Gastroesophageal sphincter (tissue), 3 donors: ENCODE measurements around the gene TMEM37.

Experiments used
- EP300 ChIP-seq: sonication (generic); formaldehyde crosslinking; IDR thresholded peaks from one replicate; pipeline ENCODE4 v1.6.1; 2017; ENCODE audit warnings: antibody characterized with exemption, mild to moderate bottlenecking
- POLR2A ChIP-seq, 2 donors: fragments of 450-650 bp; IDR thresholded peaks; one replicate each; pipeline ENCODE4 v1.6.1; 2017; ENCODE audit warnings: antibody characterized with exemption in 2 of 2, mild to moderate bottlenecking in 2 of 2, moderate library complexity in 1 of 2
- TF ChIP-seq, protein P1 (sequence below), 4 experiments: fragments of 200-600 bp in 2 of 4; fragments of 450-650 bp in 2 of 4; sonication (generic) in 1 of 4; IDR thresholded peaks; one replicate each; pipeline ENCODE4 v1.5.1; 2017 to 2019; ENCODE audit warnings: antibody characterized with exemption in 4 of 4, mild to moderate bottlenecking in 2 of 4, moderate library complexity in 2 of 4

DNA sequence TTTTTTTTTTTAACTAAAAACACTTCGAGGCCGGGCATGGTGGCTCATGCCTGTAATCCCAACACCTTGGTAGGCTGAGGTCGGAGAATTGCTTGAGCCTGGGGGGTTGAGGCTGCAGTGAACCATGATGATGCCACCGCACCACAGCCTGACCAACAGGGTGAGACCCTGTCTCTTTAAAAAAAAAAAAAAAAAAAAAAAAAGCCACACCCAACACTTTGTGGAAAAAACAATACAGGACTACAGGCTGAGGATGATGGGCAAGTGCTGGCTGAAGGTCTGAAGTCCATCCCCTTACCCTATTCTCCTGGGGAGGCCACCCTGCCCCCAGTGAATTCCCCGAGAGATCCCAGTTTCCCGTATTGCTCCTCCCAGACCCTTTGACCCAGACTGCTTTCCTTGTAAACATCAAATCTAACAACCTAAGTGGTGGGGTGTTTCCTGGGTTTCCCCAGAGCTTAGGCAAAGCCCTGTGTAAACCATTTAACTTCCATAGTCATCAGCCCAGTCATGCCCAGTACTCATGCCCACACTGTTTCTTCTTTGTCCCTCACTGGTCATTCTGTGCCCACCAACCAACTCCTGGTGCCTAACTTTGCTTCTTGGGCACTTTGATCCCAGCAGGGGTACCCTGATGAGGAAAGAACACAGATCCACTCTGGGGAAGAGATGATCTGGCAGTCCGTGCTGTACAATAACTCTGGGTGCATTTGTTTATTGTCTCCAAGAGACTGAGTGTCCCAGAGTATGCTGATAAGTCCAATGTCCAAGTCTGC, 5.8 kb upstream of the TMEM37 start:
- TF ChIP-seq, protein P1, sequence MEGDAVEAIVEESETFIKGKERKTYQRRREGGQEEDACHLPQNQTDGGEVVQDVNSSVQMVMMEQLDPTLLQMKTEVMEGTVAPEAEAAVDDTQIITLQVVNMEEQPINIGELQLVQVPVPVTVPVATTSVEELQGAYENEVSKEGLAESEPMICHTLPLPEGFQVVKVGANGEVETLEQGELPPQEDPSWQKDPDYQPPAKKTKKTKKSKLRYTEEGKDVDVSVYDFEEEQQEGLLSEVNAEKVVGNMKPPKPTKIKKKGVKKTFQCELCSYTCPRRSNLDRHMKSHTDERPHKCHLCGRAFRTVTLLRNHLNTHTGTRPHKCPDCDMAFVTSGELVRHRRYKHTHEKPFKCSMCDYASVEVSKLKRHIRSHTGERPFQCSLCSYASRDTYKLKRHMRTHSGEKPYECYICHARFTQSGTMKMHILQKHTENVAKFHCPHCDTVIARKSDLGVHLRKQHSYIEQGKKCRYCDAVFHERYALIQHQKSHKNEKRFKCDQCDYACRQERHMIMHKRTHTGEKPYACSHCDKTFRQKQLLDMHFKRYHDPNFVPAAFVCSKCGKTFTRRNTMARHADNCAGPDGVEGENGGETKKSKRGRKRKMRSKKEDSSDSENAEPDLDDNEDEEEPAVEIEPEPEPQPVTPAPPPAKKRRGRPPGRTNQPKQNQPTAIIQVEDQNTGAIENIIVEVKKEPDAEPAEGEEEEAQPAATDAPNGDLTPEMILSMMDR (IDR thresholded peaks at IDR 0.05): no peak
- no peak for TF ChIP-seq EP300
- TF ChIP-seq POLR2A (IDR thresholded peaks at IDR 0.05): no peak
